ENCODE data around the gene INS.

DNA sequence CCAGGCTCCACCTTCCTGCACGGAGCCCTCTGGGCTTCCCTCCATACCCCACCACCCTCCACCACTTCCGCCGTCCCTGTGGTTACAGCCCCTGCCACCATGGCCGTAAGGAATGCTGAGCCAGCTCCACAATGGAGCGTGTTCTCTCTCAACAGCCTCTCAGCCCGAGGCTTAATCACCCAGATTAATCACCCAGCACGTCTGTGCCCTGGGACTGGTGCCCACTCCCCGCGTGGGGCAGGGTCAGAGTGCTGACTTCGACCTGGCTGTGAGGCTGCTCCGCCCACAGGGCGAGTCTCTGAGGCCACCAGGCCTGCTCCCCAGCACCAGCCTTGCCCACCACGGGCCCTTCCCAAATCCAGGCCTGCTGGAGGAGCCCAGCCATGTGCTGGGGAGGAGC is 14.7 kb upstream of the INS start:
- TF ChIP-seq POLR2A (IDR thresholded peaks at IDR 0.05; ENCODE audit: low read depth, low read length) (no peak), POLR2AphosphoS5 (IDR thresholded peaks at IDR 0.05; ENCODE audit: low read depth, low read length) (no peak)

All from GM12891 (cell line).